ENCODE measurements around the gene GAR1.
"Not testable (repeated sequence)": the region's sequence is repeated elsewhere in the genome, so short reads cannot be mapped to it uniquely, and the experiment has no call there.

The GAR1 gene

DNA sequence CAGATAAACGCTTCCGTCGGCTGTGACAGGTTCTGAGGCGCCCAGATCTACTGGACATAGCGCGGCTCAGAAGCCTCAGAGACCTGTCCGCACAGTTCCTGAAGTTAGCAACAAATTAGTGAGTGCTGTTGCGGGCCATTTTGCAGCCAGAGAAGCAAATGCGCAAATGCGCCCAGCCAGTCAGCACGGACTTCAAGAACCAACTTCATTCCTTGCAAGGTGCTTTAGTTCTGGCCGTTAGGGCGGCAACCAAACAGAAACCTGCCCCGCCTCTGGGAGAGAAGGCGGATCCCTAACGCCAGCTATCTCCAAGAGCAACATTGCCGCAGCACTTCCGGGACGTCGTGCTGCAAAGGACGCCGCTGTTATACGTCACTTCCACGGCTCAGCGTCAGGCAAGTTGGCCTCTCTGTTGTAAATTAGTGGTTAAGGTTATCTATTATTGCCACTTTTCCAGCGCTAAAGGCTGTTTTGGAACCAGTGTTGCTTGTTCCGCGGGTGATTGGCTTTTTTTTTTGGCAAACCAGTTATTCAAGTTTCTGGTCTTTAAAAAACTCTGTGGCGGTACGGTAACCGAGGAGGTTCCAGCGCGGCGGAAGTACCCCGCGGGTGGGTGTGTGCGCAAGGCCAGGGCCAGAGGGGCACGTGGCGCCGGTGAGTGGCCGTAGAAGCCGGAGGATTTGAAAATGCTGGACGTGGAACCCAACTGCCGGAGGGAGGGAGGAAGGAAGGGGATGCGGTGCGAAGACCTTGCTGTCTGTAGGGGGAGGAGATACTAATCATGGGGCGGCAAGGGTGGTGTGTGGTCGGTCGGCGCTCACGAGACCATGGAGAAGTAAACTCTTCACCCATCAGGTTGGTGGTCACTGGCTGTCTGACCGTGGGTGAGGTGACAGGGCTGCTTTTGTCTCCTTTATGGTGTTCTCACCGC lies at the start of gene GAR1:
Gene GAR1, plus strand, starts transcription at position 612 of the 931 bp plus-strand sequence. CDS start 403 bp downstream, outside the sequence.
- TF ChIP-seq POLR2A (IDR thresholded peaks at IDR 0.05; ENCODE audit: extremely low read depth, insufficient read length) = peak; percentile 69
- TF ChIP-seq, protein P1, sequence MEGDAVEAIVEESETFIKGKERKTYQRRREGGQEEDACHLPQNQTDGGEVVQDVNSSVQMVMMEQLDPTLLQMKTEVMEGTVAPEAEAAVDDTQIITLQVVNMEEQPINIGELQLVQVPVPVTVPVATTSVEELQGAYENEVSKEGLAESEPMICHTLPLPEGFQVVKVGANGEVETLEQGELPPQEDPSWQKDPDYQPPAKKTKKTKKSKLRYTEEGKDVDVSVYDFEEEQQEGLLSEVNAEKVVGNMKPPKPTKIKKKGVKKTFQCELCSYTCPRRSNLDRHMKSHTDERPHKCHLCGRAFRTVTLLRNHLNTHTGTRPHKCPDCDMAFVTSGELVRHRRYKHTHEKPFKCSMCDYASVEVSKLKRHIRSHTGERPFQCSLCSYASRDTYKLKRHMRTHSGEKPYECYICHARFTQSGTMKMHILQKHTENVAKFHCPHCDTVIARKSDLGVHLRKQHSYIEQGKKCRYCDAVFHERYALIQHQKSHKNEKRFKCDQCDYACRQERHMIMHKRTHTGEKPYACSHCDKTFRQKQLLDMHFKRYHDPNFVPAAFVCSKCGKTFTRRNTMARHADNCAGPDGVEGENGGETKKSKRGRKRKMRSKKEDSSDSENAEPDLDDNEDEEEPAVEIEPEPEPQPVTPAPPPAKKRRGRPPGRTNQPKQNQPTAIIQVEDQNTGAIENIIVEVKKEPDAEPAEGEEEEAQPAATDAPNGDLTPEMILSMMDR (IDR thresholded peaks at IDR 0.05; ENCODE audit: low read depth, low read length) = no peak
- TF ChIP-seq MYC (IDR thresholded peaks at IDR 0.05; ENCODE audit: low read depth, low read length) = peak; percentile 97
- TF ChIP-seq, protein P2, sequence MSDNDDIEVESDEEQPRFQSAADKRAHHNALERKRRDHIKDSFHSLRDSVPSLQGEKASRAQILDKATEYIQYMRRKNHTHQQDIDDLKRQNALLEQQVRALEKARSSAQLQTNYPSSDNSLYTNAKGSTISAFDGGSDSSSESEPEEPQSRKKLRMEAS (IDR thresholded peaks at IDR 0.05; ENCODE audit: low read depth, low read length) = peak; percentile 93
- peak; percentile 96 for DNase-seq (ENCODE audit: low read depth)
- H3K4me3 ChIP-seq (ENCODE audit: low read depth, low read length) = peak within 1 kb of the TSS; percentile 85

DNA sequence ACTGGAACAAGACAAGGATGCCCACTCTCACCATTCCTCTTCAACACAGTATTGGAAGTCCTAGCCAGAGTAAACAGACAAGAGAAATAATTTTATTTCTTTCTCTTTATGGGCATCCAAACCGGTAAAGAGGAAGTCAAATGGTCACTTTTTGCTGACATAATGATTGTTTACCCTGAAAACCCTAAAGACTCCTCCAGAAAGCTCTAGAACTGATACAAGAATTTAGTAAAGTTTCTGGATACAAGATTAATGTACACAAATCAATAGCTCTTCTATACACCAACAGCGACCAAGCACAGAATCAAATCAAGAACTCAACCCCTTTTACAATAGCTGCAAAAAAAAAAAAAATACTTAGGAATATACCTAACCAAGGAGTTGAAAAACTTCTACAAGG lies 33.5 kb upstream of the GAR1 start:
- H3K4me3 ChIP-seq (ENCODE audit: low read depth, low read length); DNase-seq (ENCODE audit: low read depth): not testable (repeated sequence)

DNA sequence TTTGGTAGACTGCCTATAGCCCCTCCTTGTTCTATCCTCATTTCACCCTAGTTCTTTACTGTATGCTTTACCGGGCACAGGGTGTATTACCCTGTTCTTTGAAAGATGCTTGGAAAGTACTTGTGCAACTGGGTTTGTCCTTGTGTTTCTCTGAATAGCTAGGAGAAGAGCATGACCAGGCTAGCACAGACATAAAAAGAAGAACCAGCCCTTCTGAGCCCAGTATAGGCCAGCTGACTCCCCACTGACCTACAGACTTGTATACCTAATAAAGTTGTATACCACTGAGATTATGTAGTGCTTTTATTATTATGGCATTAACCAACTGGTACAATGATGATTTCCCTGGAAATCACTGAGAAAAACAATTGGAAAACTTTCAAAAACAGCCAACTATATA lies 28.7 kb upstream of the GAR1 start:
- TF ChIP-seq POLR2A (IDR thresholded peaks at IDR 0.05; ENCODE audit: extremely low read depth, insufficient read length) (no peak), MYC (IDR thresholded peaks at IDR 0.05; ENCODE audit: low read depth, low read length) (no peak)
- TF ChIP-seq, protein P1 (IDR thresholded peaks at IDR 0.05; ENCODE audit: low read depth, low read length) = no peak
- TF ChIP-seq, protein P2 (IDR thresholded peaks at IDR 0.05; ENCODE audit: low read depth, low read length) = no peak
- no peak overlapping the region for H3K4me3 ChIP-seq (ENCODE audit: low read depth, low read length)
- no peak for DNase-seq (ENCODE audit: low read depth)

DNA sequence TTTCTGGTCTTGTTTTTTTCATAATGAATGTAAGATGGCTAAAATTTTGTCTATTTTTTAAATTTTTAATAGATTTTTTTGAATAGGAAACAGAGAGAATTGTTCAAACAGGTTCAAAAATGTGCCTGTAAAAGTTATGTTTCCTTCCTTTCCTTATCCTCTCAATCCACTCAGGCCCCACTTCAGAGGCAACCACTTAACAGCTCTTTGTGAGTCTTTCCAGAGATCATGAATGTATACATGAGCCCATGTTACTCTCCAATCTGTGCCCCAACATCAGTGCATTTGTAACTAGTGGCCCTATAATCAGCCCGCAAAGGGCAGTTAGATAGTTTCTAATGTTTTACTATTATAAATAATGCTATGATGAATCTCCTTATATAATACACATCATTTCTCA lies 27.8 kb upstream of the GAR1 start:
- no peak for DNase-seq (ENCODE audit: low read depth)
- H3K4me3 ChIP-seq (ENCODE audit: low read depth, low read length) = no peak overlapping the region
- TF ChIP-seq, protein P2 (IDR thresholded peaks at IDR 0.05; ENCODE audit: low read depth, low read length) = no peak
- TF ChIP-seq, protein P1 (IDR thresholded peaks at IDR 0.05; ENCODE audit: low read depth, low read length) = no peak
- TF ChIP-seq POLR2A (IDR thresholded peaks at IDR 0.05; ENCODE audit: extremely low read depth, insufficient read length) = no peak
- TF ChIP-seq MYC (IDR thresholded peaks at IDR 0.05; ENCODE audit: low read depth, low read length) = no peak

DNA sequence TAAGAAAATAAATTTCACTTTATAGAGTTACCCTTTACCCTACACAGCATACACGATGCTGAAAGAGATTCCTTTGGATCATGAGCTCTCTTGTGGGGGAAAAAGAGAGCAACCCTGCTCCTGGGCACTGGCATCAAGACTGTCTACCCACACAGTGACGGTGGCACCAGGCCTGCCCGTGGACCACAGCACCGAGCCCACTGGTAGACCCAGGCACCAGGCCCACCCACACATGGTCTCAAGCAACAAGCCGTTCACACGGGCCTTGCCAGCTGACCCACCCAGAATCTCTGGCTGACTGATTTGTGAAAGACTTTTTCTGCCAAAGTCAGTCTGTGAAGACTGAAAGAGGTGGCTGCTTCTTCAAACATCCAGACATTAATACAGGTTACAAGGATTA lies 20.5 kb upstream of the GAR1 start:
- DNase-seq (ENCODE audit: low read depth) = no peak
- no peak for TF ChIP-seq POLR2A (IDR thresholded peaks at IDR 0.05; ENCODE audit: extremely low read depth, insufficient read length)
- TF ChIP-seq, protein P2 (IDR thresholded peaks at IDR 0.05; ENCODE audit: low read depth, low read length) = no peak
- TF ChIP-seq, protein P1 (IDR thresholded peaks at IDR 0.05; ENCODE audit: low read depth, low read length) = no peak
- TF ChIP-seq MYC (IDR thresholded peaks at IDR 0.05; ENCODE audit: low read depth, low read length) = no peak
- no peak overlapping the region for H3K4me3 ChIP-seq (ENCODE audit: low read depth, low read length)

DNA sequence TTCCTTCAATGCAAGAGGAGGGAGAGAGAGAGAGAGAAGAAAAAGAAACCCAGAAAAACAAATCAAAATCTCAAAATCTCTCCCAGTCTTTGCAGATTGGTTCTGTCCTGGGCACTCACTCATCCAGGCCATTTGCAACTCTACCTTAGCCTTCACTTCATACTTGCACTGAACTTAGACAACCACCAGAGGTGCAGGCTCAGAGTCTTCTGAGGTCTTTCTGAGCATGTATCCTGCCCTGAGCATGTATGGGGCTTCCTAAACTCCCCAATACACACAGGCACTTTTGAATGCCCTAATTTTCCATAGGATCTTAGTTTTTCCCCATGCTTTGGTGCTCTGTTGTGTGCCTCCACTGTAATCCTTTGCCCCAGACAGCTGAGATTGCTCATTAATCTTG lies 16.7 kb upstream of the GAR1 start:
- DNase-seq (ENCODE audit: low read depth) = no peak
- H3K4me3 ChIP-seq (ENCODE audit: low read depth, low read length) = no peak overlapping the region
- TF ChIP-seq POLR2A (IDR thresholded peaks at IDR 0.05; ENCODE audit: extremely low read depth, insufficient read length) (no peak), MYC (IDR thresholded peaks at IDR 0.05; ENCODE audit: low read depth, low read length) (no peak)
- TF ChIP-seq, protein P1 (IDR thresholded peaks at IDR 0.05; ENCODE audit: low read depth, low read length) = no peak
- TF ChIP-seq, protein P2 (IDR thresholded peaks at IDR 0.05; ENCODE audit: low read depth, low read length) = no peak

Data from NB4 (cell line).